HG03521 (cell line): ENCODE measurements around the gene RSRC1.

Experiments
- ATAC-seq: cut with Tn5 transposase; IDR thresholded peaks from one replicate; pipeline ENCODE4 v1.9.1; 2021; ENCODE audit warnings: mild to moderate bottlenecking, moderate library complexity; ENCODE audit not compliant: unreplicated experiment

Gene RSRC1

GRCh38 chr3:158568784-158569183 is 458.9 kb downstream of the RSRC1 start:
- no peak for ATAC-seq

GRCh38 chr3:158569794-158570193 is 459.9 kb downstream of the RSRC1 start:
- ATAC-seq, result no peak

GRCh38 chr3:158570999-158571702 is 461.3 kb downstream of the RSRC1 start, which contains the start of gene MLF1:
Gene MLF1, plus strand, starts transcription at chr3:158571194. Its CDS starts 107 bp downstream, at chr3:158571301.
- peak; percentile 100 for ATAC-seq

GRCh38 chr3:158571969-158572765 is 462.3 kb downstream of the RSRC1 start:
- ATAC-seq, result no peak

GRCh38 chr3:158572766-158573060 is 462.8 kb downstream of the RSRC1 start:
- no peak for ATAC-seq

GRCh38 chr3:158573714-158574113 is 463.8 kb downstream of the RSRC1 start:
- ATAC-seq, result no peak

- ATAC-seq, result no peak
Observed at GRCh38 chr3:158574646-158575045, 464.8 kb downstream of the RSRC1 start.

GRCh38 chr3:158590223-158590622 is 480.3 kb downstream of the RSRC1 start:
- ATAC-seq, result no peak
